ENCODE results near the gene CDH3.

CDH3 gene

GRCh38 chr16:68652659-68653058, 7.5 kb downstream of the CDH3 start:
- no peaks in the 10 kb centered on the region for H3K36me3 Mint-ChIP-seq (ENCODE audit: low read depth)
- no peak overlapping the region for H3K27ac Mint-ChIP-seq
- no peak overlapping the region for H3K4me3 Mint-ChIP-seq
- H3K27me3 Mint-ChIP-seq (ENCODE audit: low read depth), result peaks cover 5% of the 10 kb centered on the region
- no peak for TF ChIP-seq CTCF (IDR thresholded peaks at IDR 0.05; ENCODE audit: unreplicated experiment in 3 of 3)
- no peaks in the 10 kb centered on the region for H3K9me3 Mint-ChIP-seq
- H3K4me1 Mint-ChIP-seq, result peaks cover 11% of the 10 kb centered on the region

GRCh38 chr16:68655806-68656205, 10.7 kb downstream of the CDH3 start:
- H3K4me1 Mint-ChIP-seq, result peaks cover 27% of the 10 kb centered on the region
- no peak for TF ChIP-seq CTCF (IDR thresholded peaks at IDR 0.05; ENCODE audit: unreplicated experiment in 3 of 3)
- H3K4me3 Mint-ChIP-seq, result no peak overlapping the region
- no peaks in the 10 kb centered on the region for H3K36me3 Mint-ChIP-seq (ENCODE audit: low read depth)
- no peaks in the 10 kb centered on the region for H3K9me3 Mint-ChIP-seq
- H3K27me3 Mint-ChIP-seq (ENCODE audit: low read depth), result no peaks in the 10 kb centered on the region
- peak overlapping the region in 2 of 3 experiments; percentile 19 to 36 for H3K27ac Mint-ChIP-seq

- Mint-ChIP-seq H3K4me1 (peaks cover 27% of the 10 kb centered on the region), H3K4me3 (no peak overlapping the region), H3K9me3 (no peaks in the 10 kb centered on the region), H3K36me3 (ENCODE audit: low read depth) (no peaks in the 10 kb centered on the region), H3K27ac (peak overlapping the region in 1 of 3 experiments; percentile 94), H3K27me3 (ENCODE audit: low read depth) (no peaks in the 10 kb centered on the region)
- TF ChIP-seq CTCF (IDR thresholded peaks at IDR 0.05; ENCODE audit: unreplicated experiment in 3 of 3), result no peak
Measured at GRCh38 chr16:68656751-68657150, 11.6 kb downstream of the CDH3 start.

GRCh38 chr16:68658341-68658973, 13.3 kb downstream of the CDH3 start:
- H3K4me1 Mint-ChIP-seq, result peaks cover 27% of the 10 kb centered on the region

GRCh38 chr16:68658974-68659360, 13.9 kb downstream of the CDH3 start:
- peaks cover 29% of the 10 kb centered on the region for H3K4me1 Mint-ChIP-seq
- no peaks in the 10 kb centered on the region for H3K9me3 Mint-ChIP-seq
- no peaks in the 10 kb centered on the region for H3K27me3 Mint-ChIP-seq (ENCODE audit: low read depth)
- TF ChIP-seq CTCF (IDR thresholded peaks at IDR 0.05; ENCODE audit: unreplicated experiment in 3 of 3), result no peak
- H3K36me3 Mint-ChIP-seq (ENCODE audit: low read depth), result no peaks in the 10 kb centered on the region
- H3K27ac Mint-ChIP-seq, result peak overlapping the region; percentile 89 to 94 (median 91)
- peak overlapping the region in 1 of 3 experiments; percentile 12 for H3K4me3 Mint-ChIP-seq

More at GRCh38 chr16:68658341-68658973, 13.3 kb downstream of the CDH3 start:
- Mint-ChIP-seq H3K27me3 (ENCODE audit: low read depth) (no peaks in the 10 kb centered on the region), H3K9me3 (no peaks in the 10 kb centered on the region), H3K27ac (peak overlapping the region; percentile 89 to 94 (median 91)), H3K36me3 (ENCODE audit: low read depth) (no peaks in the 10 kb centered on the region), H3K4me3 (peak overlapping the region in 2 of 3 experiments; percentile 12 to 14)
- no peak for TF ChIP-seq CTCF (IDR thresholded peaks at IDR 0.05; ENCODE audit: unreplicated experiment in 3 of 3)
